HFF-Myc (cell line): ENCODE measurements around the gene ARL6.
"Not testable (repeated sequence)": the region's sequence is repeated elsewhere in the genome, so short reads cannot be mapped to it uniquely, and the experiment has no call there.

Source experiments
- DNase-seq: peaks from one replicate; pipeline ENCODE4 v3.0.0-alpha.2; 2011; ENCODE audit warnings: low read depth; ENCODE audit errors: extremely low read depth
- H3K4me3 ChIP-seq: replicated peaks from 2 replicates; pipeline ENCODE4 v1.5.1; 2011; ENCODE audit warnings: low read depth, mild to moderate bottlenecking, control low read depth, low read length
- CTCF ChIP-seq: IDR thresholded peaks from 2 replicates; pipeline ENCODE4 v1.5.1; 2012; ENCODE audit warnings: mild to moderate bottlenecking, low read depth, low read length, control low read depth; ENCODE audit errors: missing control alignments

ARL6 gene

GRCh38 chr3:97827741-97828471 lies 63.3 kb downstream of the ARL6 start:
- DNase-seq: no peak
- no peak for TF ChIP-seq CTCF
- H3K4me3 ChIP-seq: no peak overlapping the region

- no peak for DNase-seq
- no peak for TF ChIP-seq CTCF
- H3K4me3 ChIP-seq: no peak overlapping the region
These were observed 64.6 kb downstream of the ARL6 start for GRCh38 chr3:97829198-97829597.

GRCh38 chr3:97830638-97831037 lies 66.1 kb downstream of the ARL6 start:
- H3K4me3 ChIP-seq: no peak overlapping the region
- TF ChIP-seq CTCF: no peak
- DNase-seq: no peak

- no peak for TF ChIP-seq CTCF
- no peak overlapping the region for H3K4me3 ChIP-seq
- no peak for DNase-seq
These were observed 66.6 kb downstream of the ARL6 start for GRCh38 chr3:97831140-97831539.

- DNase-seq: not testable (repeated sequence)
These were observed 68.6 kb downstream of the ARL6 start for GRCh38 chr3:97833184-97833583.

GRCh38 chr3:97835761-97836160 lies 71.2 kb downstream of the ARL6 start:
- TF ChIP-seq CTCF: no peak
- H3K4me3 ChIP-seq: no peak overlapping the region
- DNase-seq: no peak

More at GRCh38 chr3:97833184-97833583, 68.6 kb downstream of the ARL6 start:
- H3K4me3 ChIP-seq: not testable (repeated sequence)

- no peak for TF ChIP-seq CTCF
- H3K4me3 ChIP-seq: no peak overlapping the region
- DNase-seq: no peak
These were observed 73.8 kb downstream of the ARL6 start for GRCh38 chr3:97838393-97838792.
